ENCODE results near the gene AMOTL1.

The AMOTL1 gene

GRCh38 chr11:94741022-94741679, 27.0 kb upstream of the AMOTL1 start:
- peak; percentile 64 for DNase-seq (ENCODE audit: low spot score)
- peak; percentile 22 for TF ChIP-seq CTCF (IDR thresholded peaks at IDR 0.05; ENCODE audit: extremely low read depth, insufficient read depth, missing control alignments)
- in situ Hi-C loops (cut with MboI; ENCODE audit: low pct_unique_long_range_greater_than_20kb, low sequenced_read_pairs, unreplicated experiment) = no loop called here

- in situ Hi-C loops (cut with MboI; ENCODE audit: low pct_unique_long_range_greater_than_20kb, low sequenced_read_pairs, unreplicated experiment) = no loop called here
- DNase-seq (ENCODE audit: low spot score) = no peak
- TF ChIP-seq CTCF (IDR thresholded peaks at IDR 0.05; ENCODE audit: extremely low read depth, insufficient read depth, missing control alignments) = no peak
These were observed 25.5 kb upstream of the AMOTL1 start for GRCh38 chr11:94742665-94743064.

- in situ Hi-C loops (cut with MboI; ENCODE audit: low pct_unique_long_range_greater_than_20kb, low sequenced_read_pairs, unreplicated experiment) = no loop called here
- no peak for DNase-seq (ENCODE audit: low spot score)
- TF ChIP-seq CTCF (IDR thresholded peaks at IDR 0.05; ENCODE audit: extremely low read depth, insufficient read depth, missing control alignments) = no peak
These were observed 21.4 kb upstream of the AMOTL1 start for GRCh38 chr11:94746721-94747120.

GRCh38 chr11:94747146-94747545, 21.0 kb upstream of the AMOTL1 start:
- in situ Hi-C loops (cut with MboI; ENCODE audit: low pct_unique_long_range_greater_than_20kb, low sequenced_read_pairs, unreplicated experiment) = no loop called here
- DNase-seq (ENCODE audit: low spot score) = no peak
- TF ChIP-seq CTCF (IDR thresholded peaks at IDR 0.05; ENCODE audit: extremely low read depth, insufficient read depth, missing control alignments) = no peak

- no peak for DNase-seq (ENCODE audit: low spot score)
- in situ Hi-C loops (cut with MboI; ENCODE audit: low pct_unique_long_range_greater_than_20kb, low sequenced_read_pairs, unreplicated experiment) = no loop called here
- TF ChIP-seq CTCF (IDR thresholded peaks at IDR 0.05; ENCODE audit: extremely low read depth, insufficient read depth, missing control alignments) = no peak
These were observed 20.5 kb upstream of the AMOTL1 start for GRCh38 chr11:94747601-94748041.

- DNase-seq (ENCODE audit: low spot score) = no peak
- in situ Hi-C loops (cut with MboI; ENCODE audit: low pct_unique_long_range_greater_than_20kb, low sequenced_read_pairs, unreplicated experiment) = no loop called here
- TF ChIP-seq CTCF (IDR thresholded peaks at IDR 0.05; ENCODE audit: extremely low read depth, insufficient read depth, missing control alignments) = no peak
These were observed 18.8 kb upstream of the AMOTL1 start for GRCh38 chr11:94749369-94749768.
